Measurements from ENCODE around the gene CDH12.
"Not testable (repeated sequence)": the region's sequence is repeated elsewhere in the genome, so short reads cannot be mapped to it uniquely, and the experiment has no call there.

The CDH12 gene

DNA sequence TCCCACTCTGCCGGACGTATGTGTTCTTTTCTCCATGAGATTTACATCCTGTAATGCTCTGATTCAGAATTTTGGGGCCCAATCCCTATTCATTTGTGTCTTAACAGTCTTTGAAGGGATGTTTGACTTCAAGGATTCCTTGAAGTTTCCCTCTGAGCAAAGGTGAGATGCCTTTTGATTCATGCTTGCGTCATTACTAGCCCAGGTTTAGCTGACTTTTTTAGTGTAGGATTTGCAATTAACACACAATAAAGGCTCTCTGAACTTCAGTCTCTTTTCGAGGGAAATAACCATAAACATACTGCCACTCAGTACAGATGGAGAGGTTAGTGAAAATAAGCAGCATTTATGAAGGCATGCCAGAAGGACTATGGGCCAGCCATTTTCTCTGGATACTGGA, 842.3 kb downstream of the CDH12 start:
- DNase-seq (ENCODE audit: low spot score): not testable (repeated sequence)

DNA sequence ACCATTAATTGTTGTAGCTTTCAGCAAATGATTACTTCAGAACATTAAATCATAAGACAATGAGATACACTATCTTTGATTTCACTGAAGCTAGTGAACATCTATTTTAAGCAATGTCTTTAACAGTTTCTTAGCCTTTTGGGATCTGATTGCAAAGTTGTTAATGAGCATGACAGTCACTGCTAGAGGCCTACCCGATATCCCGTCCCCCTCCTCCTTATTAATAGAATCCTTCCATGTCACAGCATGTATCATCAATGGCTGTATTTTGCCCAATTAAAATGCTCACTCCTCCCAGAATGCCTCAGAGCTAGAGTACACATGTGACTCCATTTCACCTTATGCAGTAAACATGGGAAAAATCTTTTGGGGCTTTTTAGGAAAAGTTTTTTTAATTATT, 852.0 kb downstream of the CDH12 start:
- not testable (repeated sequence) for DNase-seq (ENCODE audit: low spot score)

DNA sequence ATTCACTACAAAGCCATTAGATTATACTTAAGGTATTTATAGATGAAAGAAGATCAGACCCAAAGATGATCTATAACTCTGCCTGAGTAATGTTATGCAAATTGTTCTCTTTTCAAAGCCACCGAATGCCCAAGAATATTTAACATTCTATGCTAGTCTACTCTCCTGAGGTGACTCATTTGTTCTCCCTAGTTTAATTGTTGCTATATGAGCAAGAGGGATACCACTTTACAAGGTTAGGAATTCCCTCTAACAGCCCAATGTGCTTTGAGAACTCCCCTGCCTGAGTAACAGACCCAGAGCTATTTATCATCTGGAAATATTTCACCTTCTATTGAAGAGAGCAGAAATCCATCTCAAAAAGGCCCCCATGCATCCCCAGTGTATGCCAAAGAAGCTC, 867.3 kb downstream of the CDH12 start:
- DNase-seq (ENCODE audit: low spot score): not testable (repeated sequence)

DNA sequence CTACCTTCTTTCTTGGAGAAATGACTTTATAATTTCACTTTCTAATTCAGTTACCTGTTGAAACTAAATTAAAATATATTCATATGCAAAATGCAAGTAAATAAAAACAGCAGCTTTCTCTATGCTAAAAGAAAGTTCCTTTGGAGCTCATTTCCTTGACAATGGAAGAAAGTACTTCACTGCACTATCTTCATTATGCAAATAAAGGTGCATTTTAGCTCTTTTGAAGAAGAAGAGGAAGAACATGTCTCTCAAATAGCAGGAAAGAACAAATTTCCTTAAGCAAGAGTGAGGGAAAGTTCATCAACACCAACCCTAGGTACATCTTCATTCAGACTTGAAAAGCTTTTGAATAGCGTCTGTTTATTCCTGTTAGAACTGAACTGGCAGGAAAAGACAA, 901.6 kb downstream of the CDH12 start:
- not testable (repeated sequence) for DNase-seq (ENCODE audit: low spot score)

DNA sequence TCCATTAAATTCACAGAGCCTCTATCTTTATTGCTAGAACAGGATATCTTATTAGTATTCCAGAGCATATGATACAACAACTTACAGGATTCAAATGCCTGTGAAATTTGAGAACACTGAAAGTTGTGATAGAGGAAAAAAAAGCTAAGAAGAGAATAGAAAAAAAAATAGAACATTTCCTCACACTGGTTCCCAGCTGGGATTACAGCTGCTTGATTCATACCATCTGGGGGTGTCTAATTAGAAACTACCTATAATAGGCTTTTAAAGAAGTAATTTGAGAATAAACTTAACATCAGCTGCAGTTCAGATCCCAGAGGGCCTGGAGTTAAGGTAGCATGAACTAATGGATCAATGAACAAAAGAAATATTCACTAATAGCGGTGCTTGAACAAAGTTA, 922.0 kb downstream of the CDH12 start:
- no peak for DNase-seq (ENCODE audit: low spot score)

DNA sequence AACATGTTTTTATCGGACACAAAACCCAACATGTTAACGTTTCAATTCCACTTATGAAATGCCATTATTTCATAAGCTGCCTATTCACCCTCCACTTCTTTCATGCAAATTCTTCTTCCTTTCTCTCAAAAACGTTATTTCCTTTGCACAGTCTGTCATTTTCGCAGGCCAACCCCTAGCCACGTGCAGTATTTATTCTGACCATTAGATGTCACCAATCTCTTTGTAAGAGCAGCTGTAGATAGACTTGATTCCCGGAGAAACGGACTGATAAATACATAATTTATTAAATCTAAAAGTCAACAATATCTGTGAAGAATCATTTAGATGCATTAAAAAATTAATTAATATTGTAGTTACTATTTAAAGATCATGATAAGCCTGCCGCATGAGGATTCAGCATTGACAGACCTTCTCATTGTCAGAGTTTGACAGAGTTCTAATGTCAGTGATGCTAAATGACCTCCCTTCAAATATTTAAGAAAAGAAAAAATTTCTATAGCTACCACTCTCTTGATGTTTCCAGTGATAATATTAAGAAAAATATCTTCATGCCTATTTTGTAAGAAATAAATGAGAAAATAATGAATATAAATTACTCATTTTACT, 933.6 kb downstream of the CDH12 start:
- DNase-seq (ENCODE audit: low spot score): peak; percentile 33

DNA sequence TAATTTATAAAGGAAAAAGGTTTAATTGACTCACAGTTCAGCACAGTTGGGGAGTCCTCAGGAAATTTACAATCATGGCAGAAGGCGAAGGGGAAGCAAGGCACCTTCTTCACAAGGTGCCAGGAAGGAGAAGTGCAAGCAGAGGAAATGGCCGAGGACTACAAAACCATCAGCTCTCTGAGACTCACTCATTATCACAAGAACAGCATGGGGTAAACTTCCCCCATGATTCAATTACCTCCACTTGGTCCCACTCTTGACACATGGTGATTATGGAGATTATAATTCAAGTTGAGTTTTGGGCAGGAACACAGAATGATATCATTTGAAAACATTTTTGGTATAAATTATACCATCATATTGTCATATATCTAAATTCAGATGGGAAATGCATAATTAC, 934.7 kb downstream of the CDH12 start:
- DNase-seq (ENCODE audit: low spot score): no peak

DNA sequence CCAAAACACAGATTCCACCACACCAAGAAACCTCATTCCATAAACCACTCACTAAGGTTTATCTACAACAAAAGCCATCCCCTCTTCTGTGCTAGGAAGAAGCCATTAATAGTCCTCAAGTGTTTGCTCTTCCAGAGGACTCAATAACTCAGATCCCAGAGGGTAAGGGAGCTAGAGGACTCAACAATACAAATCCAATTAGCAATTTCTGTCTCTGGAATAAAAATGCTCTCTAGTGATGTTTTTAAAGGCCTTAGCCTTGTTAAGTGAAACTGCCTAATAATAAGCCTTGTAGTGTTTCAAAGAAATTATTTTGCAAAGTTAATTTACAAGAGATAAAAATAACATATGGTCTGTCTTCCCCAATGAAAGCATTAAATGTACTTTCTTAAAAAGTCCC, 942.4 kb downstream of the CDH12 start:
- no peak for DNase-seq (ENCODE audit: low spot score)

DNA sequence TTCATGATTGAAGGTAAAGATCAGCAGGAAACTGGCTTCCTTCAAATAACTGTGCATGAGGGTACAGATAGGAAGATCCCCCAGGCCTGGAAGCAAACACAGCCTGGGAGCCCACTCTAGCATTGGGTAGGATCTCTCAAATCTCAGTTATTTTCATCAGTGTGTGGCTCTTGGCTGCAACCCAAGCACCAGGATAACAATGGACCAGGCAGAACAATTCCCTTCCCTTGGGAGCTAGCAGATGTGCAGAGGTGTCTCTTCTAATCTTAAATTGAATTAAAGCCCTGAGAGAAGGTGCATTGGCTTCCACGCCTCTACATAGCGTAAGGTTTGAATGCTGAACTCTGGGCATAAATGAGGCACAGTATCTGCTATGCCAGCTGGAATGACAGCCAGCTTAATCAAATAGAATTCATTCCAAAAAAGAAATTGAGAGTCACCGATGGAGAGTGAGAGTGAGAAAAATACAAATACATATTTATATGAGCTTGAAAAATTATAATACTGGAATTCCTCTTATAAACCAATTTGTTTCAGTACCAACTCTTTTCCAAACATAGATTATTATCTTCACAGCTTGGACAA, 957.3 kb downstream of the CDH12 start:
- DNase-seq (ENCODE audit: low spot score): no peak

DNA sequence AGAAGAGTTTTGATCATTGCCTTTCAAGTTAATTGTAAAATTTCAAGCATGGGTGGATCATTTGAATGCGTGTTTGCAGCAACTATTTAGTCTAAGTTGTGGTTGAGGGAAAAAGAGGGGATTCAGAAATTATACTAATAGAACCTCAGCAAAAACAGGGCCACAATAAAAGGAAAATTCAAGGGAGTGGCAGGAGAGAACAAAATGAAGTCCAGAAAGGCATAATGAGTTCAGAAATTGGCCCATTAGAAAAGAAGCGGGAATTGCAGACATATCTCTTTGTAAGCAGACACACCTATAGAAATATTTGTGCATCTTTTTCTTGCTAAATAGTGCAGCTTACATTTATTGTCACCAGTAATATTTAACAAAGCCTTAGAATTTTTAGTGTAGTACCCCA, 960.0 kb downstream of the CDH12 start:
- no peak for DNase-seq (ENCODE audit: low spot score)

DNA sequence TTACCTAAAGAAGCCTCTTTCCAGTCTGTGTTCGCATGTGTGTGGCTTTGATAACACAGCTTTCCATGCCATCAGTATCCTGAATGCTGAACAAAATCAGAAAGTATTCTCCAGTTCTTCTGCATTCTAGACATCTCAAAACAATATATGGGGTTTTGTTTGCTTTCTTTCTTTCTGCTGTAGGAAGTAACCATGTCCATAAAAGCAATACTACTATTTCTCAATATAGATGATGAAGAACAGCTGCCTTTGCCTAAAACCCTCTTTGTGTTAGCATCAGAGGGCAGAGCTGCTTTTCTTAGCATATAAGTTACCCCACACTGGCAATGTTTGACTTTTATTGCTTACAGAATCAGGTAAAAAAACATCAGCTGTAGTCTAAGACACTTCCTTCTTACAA, 963.6 kb downstream of the CDH12 start:
- no peak for DNase-seq (ENCODE audit: low spot score)

DNA sequence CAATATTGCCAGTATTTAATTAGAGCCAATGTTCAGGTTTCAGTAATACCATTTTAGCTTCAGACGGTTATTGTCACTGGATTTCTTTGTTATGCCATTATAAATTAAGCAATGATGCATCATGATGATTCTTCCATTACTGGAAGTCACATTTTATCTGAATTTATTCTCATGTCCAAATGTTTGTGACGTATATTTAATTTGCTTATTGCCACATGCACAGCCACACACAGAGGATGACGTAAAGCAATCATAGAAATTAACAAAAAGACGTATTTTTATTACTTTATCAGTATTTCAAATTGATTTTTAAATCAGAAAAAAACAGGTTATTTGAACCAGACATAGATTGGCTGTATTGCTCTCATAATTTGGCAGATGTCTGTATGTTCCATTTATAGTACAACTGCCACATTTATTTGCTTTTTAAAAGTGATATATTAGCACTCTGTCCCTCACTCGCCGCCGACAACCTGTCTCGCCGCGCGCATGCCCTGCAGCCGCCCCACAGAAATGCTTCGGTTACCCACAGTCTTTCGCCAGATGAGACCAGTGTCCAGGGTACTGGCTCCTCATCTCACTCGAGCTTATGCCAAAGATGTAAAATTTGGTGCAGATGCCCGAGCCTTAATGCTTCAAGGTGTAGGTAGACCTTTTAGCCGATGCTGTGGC, 970.9 kb downstream of the CDH12 start:
- DNase-seq (ENCODE audit: low spot score): no peak

DNA sequence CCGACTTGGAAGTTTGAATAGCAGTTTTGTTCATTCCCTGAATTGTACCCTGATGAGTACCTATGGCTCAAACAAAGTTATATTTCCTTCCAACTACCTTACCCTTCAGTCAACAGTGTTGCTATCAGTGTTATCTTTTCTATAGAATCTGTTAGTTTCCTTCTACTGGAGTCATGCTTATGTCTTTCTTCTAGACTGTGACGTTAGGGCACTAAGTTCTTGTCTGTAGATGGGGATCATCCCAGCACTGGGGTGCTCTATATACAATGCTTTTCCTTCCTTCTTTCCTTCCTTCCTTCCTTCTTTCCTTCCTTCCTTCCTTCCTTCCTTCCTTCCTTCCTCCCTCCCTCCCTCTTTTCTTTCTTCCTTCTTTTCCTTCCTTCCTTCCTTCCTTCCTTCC, 973.0 kb downstream of the CDH12 start:
- DNase-seq (ENCODE audit: low spot score): no peak

DNA sequence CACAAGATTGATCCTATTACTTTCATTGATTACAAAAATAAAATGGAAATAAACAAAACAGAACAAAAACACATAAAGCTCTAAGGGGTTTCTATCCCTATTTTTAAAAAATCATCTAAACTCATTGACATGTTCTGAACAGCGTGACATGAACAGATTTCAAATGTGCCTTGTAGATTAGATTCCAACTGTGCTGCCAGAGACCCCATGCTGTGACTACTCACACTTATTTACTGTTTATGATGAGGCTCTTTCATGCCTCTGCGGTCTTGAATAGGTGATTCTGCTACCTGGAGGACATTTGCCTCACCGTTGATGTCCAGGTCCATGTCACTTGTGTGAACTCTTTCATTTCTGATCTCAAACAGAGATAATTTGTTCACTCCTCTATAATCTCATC, 990.2 kb downstream of the CDH12 start:
- no peak for DNase-seq (ENCODE audit: low spot score)

DNA sequence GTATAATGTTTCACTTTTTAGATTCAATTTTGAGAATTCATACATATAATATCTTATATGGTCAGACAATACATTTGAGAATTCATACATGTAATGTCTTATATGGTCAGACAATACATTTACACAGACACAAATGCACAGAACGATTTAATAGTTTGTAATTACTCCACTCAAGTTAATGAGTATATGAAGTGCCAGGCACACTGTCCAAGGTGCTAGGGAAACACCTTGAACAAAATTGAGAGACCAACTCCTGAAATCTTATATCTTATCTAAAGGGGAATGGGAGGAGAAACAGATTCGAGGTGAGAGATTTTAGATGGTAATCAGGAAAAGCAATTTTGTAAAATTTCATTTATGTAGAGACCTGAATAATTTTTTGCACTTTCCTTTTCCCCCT, 994.7 kb downstream of the CDH12 start:
- no peak for DNase-seq (ENCODE audit: low spot score)

DNA sequence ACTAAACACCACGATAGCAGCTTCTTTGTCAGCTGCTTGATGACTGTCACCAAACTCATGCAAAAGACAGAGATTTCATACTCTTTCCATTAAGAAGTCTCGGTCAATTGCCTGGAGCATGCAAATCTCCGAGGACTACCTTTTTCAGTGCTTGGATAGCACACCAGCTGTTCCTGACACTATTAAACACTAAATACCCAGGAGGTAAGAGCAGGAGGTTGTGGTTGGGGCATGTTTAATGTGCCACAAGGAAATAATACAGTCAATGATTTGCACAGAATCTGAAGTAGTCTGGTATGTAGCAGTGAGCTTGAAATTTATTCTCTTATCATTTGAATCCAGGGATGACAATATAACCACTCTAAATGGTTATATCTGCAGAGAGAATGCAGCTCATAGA, 996.2 kb downstream of the CDH12 start:
- no peak for DNase-seq (ENCODE audit: low spot score)

DNA sequence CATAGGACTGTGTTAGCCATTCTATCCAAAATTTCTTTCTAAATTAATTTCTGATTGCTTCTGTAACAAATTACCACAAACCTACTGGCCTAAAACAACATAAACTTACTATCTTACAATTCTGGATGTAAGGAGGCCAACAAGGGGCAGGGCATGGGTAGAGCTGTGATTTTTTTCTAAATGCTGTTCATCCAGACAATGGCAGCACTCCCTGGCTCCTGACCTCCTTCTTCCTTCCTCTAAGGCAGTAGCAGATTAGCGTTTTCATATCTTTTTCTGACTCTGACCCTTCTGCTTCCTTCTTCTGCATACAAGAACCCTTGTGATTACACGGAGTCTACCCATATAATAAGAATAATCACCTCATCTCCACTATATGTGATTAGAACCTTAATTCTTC, 1005.8 kb downstream of the CDH12 start:
- no peak for DNase-seq (ENCODE audit: low spot score)

DNA sequence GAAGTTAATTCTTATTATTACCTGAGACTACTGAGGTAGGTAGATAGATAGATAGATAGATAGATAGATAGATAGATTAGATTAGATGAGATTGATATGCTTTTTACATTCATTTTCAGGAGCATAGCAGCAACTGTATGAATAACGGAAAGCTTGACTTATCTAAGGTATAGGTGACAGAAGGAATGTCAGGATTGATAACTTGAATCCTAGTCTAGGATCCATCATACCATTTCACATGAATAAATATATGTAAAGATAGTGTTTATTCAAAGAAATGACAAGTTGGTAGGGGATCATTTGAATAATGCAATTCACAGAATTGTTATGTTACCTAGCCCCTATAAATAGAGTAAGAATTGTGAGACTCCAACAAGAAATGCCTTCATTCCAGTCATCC, 1008.2 kb downstream of the CDH12 start:
- no peak for DNase-seq (ENCODE audit: low spot score)

DNA sequence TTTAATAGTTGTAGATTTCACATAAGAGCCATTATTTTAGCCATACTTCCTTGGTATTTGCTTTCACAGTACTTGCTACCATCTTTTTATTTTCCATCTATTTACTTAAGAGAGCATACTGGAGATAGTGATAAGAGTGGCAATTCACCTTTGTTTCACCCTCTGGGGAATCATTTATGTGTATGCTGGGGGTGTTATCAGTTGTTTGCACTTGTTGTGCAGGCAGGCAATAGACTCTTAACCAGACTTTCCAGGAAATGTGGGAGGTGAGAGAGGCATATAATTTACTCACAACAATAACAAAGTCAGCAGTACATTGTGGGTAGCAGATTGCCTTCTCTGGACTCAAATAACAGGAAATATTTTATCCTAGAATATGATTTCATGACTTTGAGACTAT, 1018.3 kb downstream of the CDH12 start:
- no peak for DNase-seq (ENCODE audit: low spot score)

DNA sequence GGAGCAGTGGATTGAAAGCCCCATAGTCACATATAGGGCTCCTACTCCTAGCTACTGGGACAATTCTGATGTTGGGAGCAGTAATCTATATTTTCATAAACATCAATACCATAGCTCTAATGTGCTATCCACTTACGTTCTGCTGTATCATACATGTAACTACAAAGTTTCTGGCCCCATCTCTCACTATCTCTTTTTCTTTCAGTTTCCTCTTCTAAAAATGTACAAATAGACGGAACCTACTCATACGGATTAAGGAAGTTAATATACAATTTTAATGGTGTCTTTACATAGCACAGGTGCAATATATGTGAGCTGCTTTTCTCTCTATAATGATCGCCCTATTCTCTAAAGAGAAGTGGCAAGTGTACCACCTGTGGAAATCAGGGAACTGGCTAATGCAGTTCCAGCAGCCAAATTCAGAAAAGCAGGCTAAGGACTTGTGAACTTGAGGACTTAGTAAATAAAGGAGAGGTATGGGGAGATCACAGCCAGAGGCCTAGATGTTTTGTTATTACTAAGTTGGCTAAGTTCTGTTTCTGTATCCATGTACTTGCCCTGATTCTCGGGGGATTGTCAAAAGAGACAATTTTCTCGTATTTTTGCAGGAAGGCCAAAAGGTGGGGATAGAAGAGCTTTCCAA, 1021.9 kb downstream of the CDH12 start:
- DNase-seq (ENCODE audit: low spot score): no peak

DNA sequence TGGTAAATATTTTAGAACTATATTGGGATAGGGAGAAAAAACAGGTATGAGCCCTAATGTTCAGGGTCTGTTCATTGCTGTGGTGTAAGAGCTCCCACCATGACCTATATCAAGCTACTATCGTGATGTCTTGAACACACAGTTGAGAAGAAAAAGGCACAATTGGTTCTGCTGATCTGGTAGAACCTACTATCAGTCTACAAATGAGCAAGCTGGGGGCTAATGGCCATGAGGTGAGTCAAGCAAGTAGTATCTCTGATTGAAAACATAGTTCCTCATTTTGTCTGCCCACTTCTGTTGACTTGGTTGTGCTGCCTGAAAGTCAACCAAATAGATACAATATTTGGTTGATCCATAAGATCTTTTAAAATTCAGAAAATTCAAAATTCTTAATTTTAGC, 1026.3 kb downstream of the CDH12 start:
- no peak for DNase-seq (ENCODE audit: low spot score)

DNA sequence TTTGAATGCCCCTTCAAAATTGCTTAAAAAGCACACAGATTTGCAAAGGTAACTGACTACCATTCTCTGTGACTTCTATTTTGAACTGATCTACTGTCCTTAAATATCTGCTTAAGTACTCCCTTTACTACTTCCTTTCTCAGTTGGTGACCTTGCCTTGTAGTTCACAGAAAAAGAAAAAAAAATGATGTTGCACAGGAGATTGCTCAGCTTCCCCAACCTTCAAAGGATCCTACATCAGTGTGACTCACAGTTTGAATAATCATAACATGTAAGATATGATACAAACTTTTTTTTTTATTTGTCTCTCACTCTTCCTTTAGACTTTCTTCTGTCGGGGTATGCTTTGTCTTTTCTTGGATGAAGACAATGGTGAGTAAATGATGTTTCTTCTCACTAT, 1029.6 kb downstream of the CDH12 start:
- DNase-seq (ENCODE audit: low spot score): no peak

DNA sequence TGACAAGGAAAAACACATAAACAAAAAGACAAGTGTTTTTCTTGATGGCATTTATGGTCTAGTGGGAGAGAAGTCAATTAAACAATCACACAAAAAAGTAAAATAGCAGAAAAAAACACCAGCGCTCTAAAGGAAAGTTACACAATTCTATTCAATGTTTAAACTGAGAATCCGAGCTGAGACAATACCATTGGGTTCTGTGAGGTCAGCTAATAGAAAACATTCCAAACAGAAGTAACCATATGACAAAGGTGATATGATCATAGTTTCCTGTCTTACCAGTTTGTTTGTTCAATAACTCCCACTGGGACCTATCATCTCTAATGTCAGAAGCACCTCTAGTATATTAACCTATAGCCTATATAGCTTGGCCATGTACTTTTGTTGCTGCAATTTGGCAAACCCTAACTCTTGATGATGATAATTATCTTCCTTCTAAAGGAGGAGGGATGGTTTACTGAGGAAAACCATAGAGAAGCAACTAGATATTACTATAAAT, 1030.0 kb downstream of the CDH12 start:
- DNase-seq (ENCODE audit: low spot score): no peak
